HL-60 (cell line): ENCODE results near the gene F2RL3.

Experiments used
- DNase-seq, 2 experiments: peaks; one replicate each; pipeline ENCODE4 v3.0.0-alpha.2; 2010 to 2020; ENCODE audit warnings: low read depth in 1 of 2, low spot score in 1 of 2
- H3K27ac ChIP-seq: fragments of 250-450 bp; sonication (Bioruptor Pico); replicated peaks from 2 replicates; pipeline ENCODE4 v1.5.1; 2020; ENCODE audit warnings: mild to moderate bottlenecking, moderate library complexity
- H3K27me3 ChIP-seq: fragments of 250-450 bp; sonication (Bioruptor Pico); 2 replicates; pipeline ENCODE4 v1.5.1; 2021; ENCODE audit warnings: mild to moderate bottlenecking, moderate library complexity; ENCODE audit not compliant: insufficient read depth, poor library complexity, severe bottlenecking
- H3K4me3 ChIP-seq: replicated peaks from 2 replicates; pipeline ENCODE4 v1.5.1; 2011; ENCODE audit warnings: mild to moderate bottlenecking, control low read depth, low read length; ENCODE audit not compliant: insufficient read depth
- GABPA ChIP-seq: IDR thresholded peaks from 2 replicates; pipeline ENCODE4 v1.6.1; 2012; ENCODE audit warnings: low read depth
- POLR2AphosphoS5 ChIP-seq: IDR thresholded peaks from 2 replicates; pipeline ENCODE4 v1.6.1; 2012; ENCODE audit warnings: low read depth
- SPI1 ChIP-seq: IDR thresholded peaks from 2 replicates; pipeline ENCODE4 v1.6.1; 2012; ENCODE audit warnings: low read depth, mild to moderate bottlenecking, borderline replicate concordance
- TF ChIP-seq, protein P1 (sequence below): IDR thresholded peaks from one replicate; pipeline ENCODE4 v1.5.1; 2011; ENCODE audit warnings: low read length, control low read depth, inconsistent platforms; ENCODE audit not compliant: insufficient read depth
- TF ChIP-seq, protein P2 (sequence below): IDR thresholded peaks from 2 replicates; pipeline ENCODE4 v1.6.1; 2012; ENCODE audit warnings: low read depth; ENCODE audit not compliant: insufficient replicate concordance

F2RL3 gene

DNA sequence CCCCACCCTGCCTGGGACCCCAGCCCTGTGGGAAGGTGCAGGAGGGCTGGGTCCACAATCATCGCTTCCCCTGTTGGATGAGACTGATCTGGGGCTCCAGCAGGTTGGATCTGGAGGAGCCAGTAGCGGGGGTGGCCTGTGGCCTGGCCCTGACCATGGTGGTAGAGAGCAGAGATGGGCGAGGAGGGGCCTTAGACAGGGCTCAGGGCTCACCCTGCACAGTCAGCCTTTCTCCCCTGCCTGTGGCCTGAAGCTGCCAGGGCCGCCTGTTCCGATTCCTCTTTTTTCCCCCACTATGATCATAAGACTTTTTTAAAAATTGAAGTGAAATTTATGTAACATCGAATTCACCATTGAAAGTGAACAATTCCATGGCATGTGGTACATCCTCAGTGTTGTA, 41.4 kb upstream of the F2RL3 start:
- no peak for DNase-seq
- Histone ChIP-seq H3K27ac (no peak overlapping the region), H3K4me3 (no peak overlapping the region), H3K27me3 (no peaks in the 10 kb centered on the region)
- TF ChIP-seq, protein P1, sequence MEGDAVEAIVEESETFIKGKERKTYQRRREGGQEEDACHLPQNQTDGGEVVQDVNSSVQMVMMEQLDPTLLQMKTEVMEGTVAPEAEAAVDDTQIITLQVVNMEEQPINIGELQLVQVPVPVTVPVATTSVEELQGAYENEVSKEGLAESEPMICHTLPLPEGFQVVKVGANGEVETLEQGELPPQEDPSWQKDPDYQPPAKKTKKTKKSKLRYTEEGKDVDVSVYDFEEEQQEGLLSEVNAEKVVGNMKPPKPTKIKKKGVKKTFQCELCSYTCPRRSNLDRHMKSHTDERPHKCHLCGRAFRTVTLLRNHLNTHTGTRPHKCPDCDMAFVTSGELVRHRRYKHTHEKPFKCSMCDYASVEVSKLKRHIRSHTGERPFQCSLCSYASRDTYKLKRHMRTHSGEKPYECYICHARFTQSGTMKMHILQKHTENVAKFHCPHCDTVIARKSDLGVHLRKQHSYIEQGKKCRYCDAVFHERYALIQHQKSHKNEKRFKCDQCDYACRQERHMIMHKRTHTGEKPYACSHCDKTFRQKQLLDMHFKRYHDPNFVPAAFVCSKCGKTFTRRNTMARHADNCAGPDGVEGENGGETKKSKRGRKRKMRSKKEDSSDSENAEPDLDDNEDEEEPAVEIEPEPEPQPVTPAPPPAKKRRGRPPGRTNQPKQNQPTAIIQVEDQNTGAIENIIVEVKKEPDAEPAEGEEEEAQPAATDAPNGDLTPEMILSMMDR, result no peak
- TF ChIP-seq GABPA (no peak), POLR2AphosphoS5 (no peak), SPI1 (no peak)
- TF ChIP-seq, protein P2, sequence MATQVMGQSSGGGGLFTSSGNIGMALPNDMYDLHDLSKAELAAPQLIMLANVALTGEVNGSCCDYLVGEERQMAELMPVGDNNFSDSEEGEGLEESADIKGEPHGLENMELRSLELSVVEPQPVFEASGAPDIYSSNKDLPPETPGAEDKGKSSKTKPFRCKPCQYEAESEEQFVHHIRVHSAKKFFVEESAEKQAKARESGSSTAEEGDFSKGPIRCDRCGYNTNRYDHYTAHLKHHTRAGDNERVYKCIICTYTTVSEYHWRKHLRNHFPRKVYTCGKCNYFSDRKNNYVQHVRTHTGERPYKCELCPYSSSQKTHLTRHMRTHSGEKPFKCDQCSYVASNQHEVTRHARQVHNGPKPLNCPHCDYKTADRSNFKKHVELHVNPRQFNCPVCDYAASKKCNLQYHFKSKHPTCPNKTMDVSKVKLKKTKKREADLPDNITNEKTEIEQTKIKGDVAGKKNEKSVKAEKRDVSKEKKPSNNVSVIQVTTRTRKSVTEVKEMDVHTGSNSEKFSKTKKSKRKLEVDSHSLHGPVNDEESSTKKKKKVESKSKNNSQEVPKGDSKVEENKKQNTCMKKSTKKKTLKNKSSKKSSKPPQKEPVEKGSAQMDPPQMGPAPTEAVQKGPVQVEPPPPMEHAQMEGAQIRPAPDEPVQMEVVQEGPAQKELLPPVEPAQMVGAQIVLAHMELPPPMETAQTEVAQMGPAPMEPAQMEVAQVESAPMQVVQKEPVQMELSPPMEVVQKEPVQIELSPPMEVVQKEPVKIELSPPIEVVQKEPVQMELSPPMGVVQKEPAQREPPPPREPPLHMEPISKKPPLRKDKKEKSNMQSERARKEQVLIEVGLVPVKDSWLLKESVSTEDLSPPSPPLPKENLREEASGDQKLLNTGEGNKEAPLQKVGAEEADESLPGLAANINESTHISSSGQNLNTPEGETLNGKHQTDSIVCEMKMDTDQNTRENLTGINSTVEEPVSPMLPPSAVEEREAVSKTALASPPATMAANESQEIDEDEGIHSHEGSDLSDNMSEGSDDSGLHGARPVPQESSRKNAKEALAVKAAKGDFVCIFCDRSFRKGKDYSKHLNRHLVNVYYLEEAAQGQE, result no peak

DNA sequence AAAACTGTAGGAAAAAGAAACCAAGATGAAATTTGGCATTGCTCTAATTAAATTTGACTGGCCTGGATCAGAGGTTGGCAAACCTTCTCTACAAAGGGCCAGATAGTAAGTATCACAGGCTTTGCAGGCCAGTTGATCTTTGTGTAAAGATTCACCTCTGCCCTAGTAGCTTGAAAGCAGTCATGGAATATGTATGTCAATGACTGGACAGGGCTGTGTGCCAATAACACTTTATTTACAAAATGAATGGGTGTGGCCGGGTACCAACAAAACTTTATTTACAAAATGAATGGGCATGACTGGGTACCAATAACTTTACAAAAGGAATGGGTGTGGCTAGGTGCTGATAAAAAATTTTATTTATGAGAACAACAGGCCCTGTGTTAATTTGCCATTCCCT, 39.6 kb upstream of the F2RL3 start:
- no peaks in the 10 kb centered on the region for H3K27me3 ChIP-seq
- H3K27ac ChIP-seq, result no peak overlapping the region
- H3K4me3 ChIP-seq, result no peak overlapping the region
- TF ChIP-seq, protein P2, result no peak
- TF ChIP-seq, protein P1, result no peak
- TF ChIP-seq POLR2AphosphoS5 (no peak), GABPA (no peak), SPI1 (no peak)
- DNase-seq, result no peak

DNA sequence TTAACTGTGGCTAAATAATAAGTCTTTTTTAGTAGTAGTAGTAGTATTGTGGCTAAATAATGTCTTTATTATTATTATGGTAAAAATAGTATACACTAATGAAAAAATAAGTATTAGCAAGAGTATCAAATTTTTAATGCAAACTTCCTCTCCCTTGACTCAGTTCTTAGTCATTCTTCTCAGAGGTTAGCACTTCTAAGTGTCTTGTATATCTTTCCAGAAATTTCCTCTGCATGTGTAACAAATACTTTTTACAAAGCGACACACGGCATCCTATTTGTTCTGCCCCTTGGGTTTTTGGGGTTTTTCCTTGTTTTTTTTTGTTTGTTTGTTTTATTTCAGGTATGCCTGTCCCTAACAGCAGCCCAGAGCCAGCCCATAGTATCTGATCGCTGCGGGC, 38.7 kb upstream of the F2RL3 start:
- no peak overlapping the region for H3K4me3 ChIP-seq
- H3K27me3 ChIP-seq, result no peaks in the 10 kb centered on the region
- no peak for DNase-seq
- TF ChIP-seq, protein P1, result no peak
- TF ChIP-seq POLR2AphosphoS5 (no peak), GABPA (no peak), SPI1 (no peak)
- TF ChIP-seq, protein P2, result no peak
- no peak overlapping the region for H3K27ac ChIP-seq
